Spleen (tissue), 11 donors: ENCODE data around the gene VTI1B. TPM values are rescaled to one million over a fixed set of nuclear protein-coding genes. Genes with fewer than 3 reads are reported as not detected.
"Not testable (repeated sequence)": the region's sequence is repeated elsewhere in the genome, so short reads cannot be mapped to it uniquely, and the experiment has no call there.

ENCODE experiments used
- DNase-seq: peaks from one replicate; pipeline ENCODE4 v3.0.0-alpha.2; 2020
- H3K27ac ChIP-seq, 8 donors: fragments of 200-600 bp; sonication (generic) in 7 of 8; 1 replicate in 4 of 8; 2 replicates in 4 of 8; pipeline versions ENCODE4 v1.5.0 to v1.8.0; 2016 to 2021; ENCODE audit warnings: inconsistent platforms in 4 of 8, mild to moderate bottlenecking in 4 of 8, moderate library complexity in 1 of 8
- H3K27me3 ChIP-seq, 7 donors: fragments of 200-600 bp; sonication (generic) in 6 of 7; replicated peaks in 1 of 7; 1 replicate in 4 of 7; 2 replicates in 3 of 7; pipeline versions ENCODE4 v1.5.0 to v1.8.0; 2016 to 2021; ENCODE audit warnings: inconsistent platforms in 3 of 7, mild to moderate bottlenecking in 1 of 7
- H3K36me3 ChIP-seq, 6 donors: fragments of 200-600 bp; sonication (generic) in 5 of 6; 1 replicate in 4 of 6; 2 replicates in 2 of 6; pipeline versions ENCODE4 v1.5.0 to v1.8.0; 2016 to 2021; ENCODE audit warnings: inconsistent platforms in 2 of 6
- H3K4me1 ChIP-seq, 6 donors: fragments of 200-600 bp; sonication (generic) in 5 of 6; 1 replicate in 3 of 6; 2 replicates in 3 of 6; pipeline versions ENCODE4 v1.5.0 to v1.8.0; 2016 to 2021; ENCODE audit warnings: inconsistent platforms in 3 of 6
- H3K4me3 ChIP-seq, 8 donors: fragments of 200-600 bp; sonication (generic) in 7 of 8; 1 replicate in 4 of 8; 2 replicates in 4 of 8; pipeline versions ENCODE4 v1.5.0 to v1.8.0; 2016 to 2021; ENCODE audit warnings: inconsistent platforms in 4 of 8, mild to moderate bottlenecking in 4 of 8, moderate library complexity in 2 of 8
- H3K9me3 ChIP-seq, 8 donors: fragments of 200-600 bp; sonication (generic) in 7 of 8; 1 replicate in 4 of 8; 2 replicates in 4 of 8; pipeline versions ENCODE4 v1.5.0 to v1.8.0; 2016 to 2021; ENCODE audit warnings: inconsistent platforms in 4 of 8
- CTCF ChIP-seq, 11 experiments: fragments of 200-600 bp in 7 of 11; fragments of 450-650 bp in 4 of 11; sonication (generic) in 4 of 11; IDR thresholded peaks in 8 of 11; conservative IDR thresholded peaks in 3 of 11; 1 replicate in 7 of 11; 2 replicates in 4 of 11; pipeline versions ENCODE4 v1.4.0 to v1.8.0; 2016 to 2021; ENCODE audit warnings: antibody characterized with exemption in 11 of 11, inconsistent platforms in 4 of 11, mild to moderate bottlenecking in 1 of 11
- POLR2A ChIP-seq, 3 donors: fragments of 450-650 bp; IDR thresholded peaks; one replicate each; pipeline ENCODE4 v1.5.1; 2017; ENCODE audit warnings: antibody characterized with exemption in 3 of 3, mild to moderate bottlenecking in 1 of 3
- POLR2AphosphoS5 ChIP-seq, 3 donors: sonication (generic); formaldehyde crosslinking; IDR thresholded peaks; one replicate each; pipeline ENCODE4 v1.5.1; 2017; ENCODE audit warnings: antibody characterized with exemption in 3 of 3
- WGBS, 5 donors: extraction: QIAGEN DNeasy Blood & Tissue Kit in 3 of 5; methylation state at CpG; one replicate each; pipeline versions ENCODE4 v1.1.5 to v1.1.7; 2013 to 2018; 5-methylcytosine and 5-hydroxymethylcytosine counted together
- intact Hi-C: fragments of 100-400 bp; cut with DNase I; formaldehyde crosslinking; loops from one replicate; pipeline ENCODE4 v1.15.0; 2023; ENCODE audit warnings: low total_unique reads
- polyA plus RNA-seq, 3 donors: library from polyadenylated mRNA; stranded (reverse); fragments of 200-250 nt; gene quantifications; one replicate each; pipeline ENCODE4 v1.2.1, GENCODE V29; 2013
- small RNA-seq, 4 donors: library from RNA; depleted of rRNA; stranded (forward); fragments of <200 nt; gene quantifications; one replicate each; pipeline ENCODE3, GENCODE V24; 2016
- total RNA-seq, 7 donors: library from RNA; depleted of rRNA in 3 of 7; stranded (reverse); fragments of >200 nt in 3 of 7; fragmentation: NEBNext Ultra II Directional in 4 of 7; extraction: Animal tissue kit (Norgen Biotek cat#: 25700) in 4 of 7; gene quantifications; one replicate each; pipeline versions ENCODE4 v1.1.0 to v1.2.1, GENCODE V29; 2016 to 2021
- donor health status: healthy with polysubstance abuse.
- donor health status: DM: no; HTN: no; CAD: no; lungs with moderate emphysema.
- donor health status: DM: no; HTN: no; CAD: no.
- donor health status: Bipolar disorder and iron deficiency.
- donor health status: healthy.
- donor health status: DM: no; HTN: no; CAD: no.
- donor health status: DM: yes; HTN: yes; CAD: no.

VTI1B gene
- total and polyA plus RNA-seq, 10 donors, result 42.1 to 84.1 (median 63.5) TPM

- no peaks in the 10 kb centered on the region for H3K9me3 ChIP-seq
- H3K36me3 ChIP-seq, result no peaks in the 10 kb centered on the region
- H3K27me3 ChIP-seq, result no peaks in the 10 kb centered on the region
- DNase-seq, result no peak
- peaks cover 4 to 41% (median 28%) of the 10 kb centered on the region in 6 donors for H3K4me1 ChIP-seq
- 41 to 55% (median 48%) methylated on average over 5 of the region's 5 CpGs for WGBS, 5 donors
- no peak overlapping the region for H3K4me3 ChIP-seq
- intact Hi-C loops, result no loop called here
- TF ChIP-seq POLR2AphosphoS5 (IDR thresholded peaks at IDR 0.05), result no peak
- TF ChIP-seq CTCF (IDR thresholded peaks at IDR 0.05 in 8 of 11, conservative IDR thresholded peaks at IDR 0.05 in 3 of 11), result no peak
- no peak for TF ChIP-seq POLR2A (IDR thresholded peaks at IDR 0.05)
- peak overlapping the region in 5 of 8 donors; percentile 7 to 70 (median 52) for H3K27ac ChIP-seq
Measured at GRCh38 chr14:67602995-67603545, 71.4 kb downstream of the VTI1B start.

- intact Hi-C loops, result no loop called here
- 75 to 86% (median 78%) methylated on average over 7 of the region's 7 CpGs for WGBS, 5 donors
- H3K36me3 ChIP-seq, result no peaks in the 10 kb centered on the region
- H3K27ac ChIP-seq, result peak overlapping the region in 4 of 8 donors; percentile 48 to 70 (median 52)
- no peak overlapping the region for H3K4me3 ChIP-seq
- H3K27me3 ChIP-seq, result no peaks in the 10 kb centered on the region
- DNase-seq, result no peak
- H3K4me1 ChIP-seq, result peaks cover 4 to 49% (median 31%) of the 10 kb centered on the region in 6 donors
- TF ChIP-seq POLR2A (IDR thresholded peaks at IDR 0.05), result no peak
- TF ChIP-seq CTCF (IDR thresholded peaks at IDR 0.05 in 8 of 11, conservative IDR thresholded peaks at IDR 0.05 in 3 of 11), result no peak
- no peak for TF ChIP-seq POLR2AphosphoS5 (IDR thresholded peaks at IDR 0.05)
- H3K9me3 ChIP-seq, result no peaks in the 10 kb centered on the region
Measured at GRCh38 chr14:67602076-67602475, 72.4 kb downstream of the VTI1B start.

GRCh38 chr14:67600562-67600974 is 73.9 kb downstream of the VTI1B start:
- H3K4me1 ChIP-seq, result peaks cover 4 to 57% (median 31%) of the 10 kb centered on the region in 6 donors
- 86 to 90% (median 86%) methylated on average over 21 of the region's 21 CpGs for WGBS, 5 donors
- peak overlapping the region; percentile 66 to 93 (median 88) for H3K27ac ChIP-seq
- H3K27me3 ChIP-seq, H3K36me3 ChIP-seq, intact Hi-C loops, H3K9me3 ChIP-seq, DNase-seq: not testable (repeated sequence)
- peak overlapping the region; percentile 68 to 95 (median 84) for H3K4me3 ChIP-seq

- Histone ChIP-seq H3K27me3 (no peaks in the 10 kb centered on the region), H3K36me3 (peaks cover 0 to 10% (median 0%) of the 10 kb centered on the region in 6 donors), H3K27ac (peak within 1 kb of the TSS; percentile 66 to 93 (median 88)), H3K9me3 (no peaks in the 10 kb centered on the region), H3K4me3 (peak within 1 kb of the TSS; percentile 68 to 95 (median 84)), H3K4me1 (peaks cover 4 to 57% (median 31%) of the 10 kb centered on the region in 6 donors)
- DNase-seq, result peak; percentile 98
- WGBS, 5 donors, result 2 to 4% (median 3%) methylated on average over 57 to 77 of the region's 77 CpGs
- intact Hi-C loops, result no loop called here
- TF ChIP-seq CTCF (IDR thresholded peaks at IDR 0.05 in 8 of 11, conservative IDR thresholded peaks at IDR 0.05 in 3 of 11) (peak; percentile 27 to 77 (median 68)), POLR2A (IDR thresholded peaks at IDR 0.05) (peak; percentile 27 to 77 (median 55)), POLR2AphosphoS5 (IDR thresholded peaks at IDR 0.05) (peak; percentile 97 to 98 (median 98))
Measured at GRCh38 chr14:67599698-67600561, 74.5 kb downstream of the VTI1B start, which contains the start of gene PIGH. Gene PIGH, minus strand, starts transcription at chr14:67600268. Its CDS starts 65 bp downstream, at chr14:67600203.

Small RNA genes within 50 kb of the gene (small RNA-seq; reads per million reads assigned to genes)
- gene AL132640.3, result 0 reads per million in 4 donors
- gene RF00019, result 0 reads per million in 4 donors
- 0 reads per million in 4 donors for gene RN7SL369P
- 0 to 0.07 (median 0) reads per million in 4 donors for gene RNA5SP386

Other genes starting within 250 kb of the VTI1B start
- 10 to 100 TPM; 20.1 to 36.0 (median 29.0) TPM for gene TMEM229B, start 185.9 kb downstream of the VTI1B start, total RNA-seq
- 10 to 100 TPM in 1 of 3 donors, 1 to 10 TPM in 2; 3.0 to 10.0 (median 3.4) TPM for gene TMEM229B, start 185.9 kb downstream of the VTI1B start, polyA plus RNA-seq
- 1 to 10 TPM; 1.7 to 7.1 (median 5.0) TPM for gene PLEKHH1, start 141.3 kb downstream of the VTI1B start, total RNA-seq
- gene PLEKHH1, start 141.3 kb downstream of the VTI1B start, polyA plus RNA-seq, result 1 to 10 TPM in 2 of 3 donors, under 1 TPM in 1; 0.56 to 5.1 (median 1.1) TPM
- gene PIGH, start 74.4 kb downstream of the VTI1B start, total RNA-seq, result 10 to 100 TPM; 16.3 to 43.1 (median 23.4) TPM
- gene PIGH, start 74.4 kb downstream of the VTI1B start, polyA plus RNA-seq, result 10 to 100 TPM; 21.9 to 30.0 (median 24.8) TPM
- 1 to 10 TPM in 6 of 7 donors, under 1 TPM in 1; 0.80 to 4.7 (median 1.8) TPM for gene ARG2, start 54.7 kb downstream of the VTI1B start, total RNA-seq
- gene ARG2, start 54.7 kb downstream of the VTI1B start, polyA plus RNA-seq, result 1 to 10 TPM in 1 of 3 donors, under 1 TPM in 2; 0.64 to 1.0 (median 0.82) TPM
- 10 to 100 TPM; 29.6 to 49.9 (median 35.5) TPM for gene RDH11, start 21.1 kb upstream of the VTI1B start, total RNA-seq
- gene RDH11, start 21.1 kb upstream of the VTI1B start, polyA plus RNA-seq, result 10 to 100 TPM; 18.0 to 20.9 (median 18.7) TPM
- not detected for gene RDH12, start 27.3 kb upstream of the VTI1B start, total RNA-seq
- under 1 TPM in 2 of 3 donors, not detected in 1; 0.08 to 0.10 TPM for gene RDH12, start 27.3 kb upstream of the VTI1B start, polyA plus RNA-seq
- gene ZFYVE26, start 142.0 kb upstream of the VTI1B start, total RNA-seq, result 10 to 100 TPM; 33.0 to 43.5 (median 39.9) TPM
- gene ZFYVE26, start 142.0 kb upstream of the VTI1B start, polyA plus RNA-seq, result 1 to 10 TPM; 3.6 to 8.0 (median 4.5) TPM
- 10 to 100 TPM; 28.5 to 43.7 (median 34.1) TPM for gene RAD51B, start 145.1 kb upstream of the VTI1B start, total RNA-seq
- gene RAD51B, start 145.1 kb upstream of the VTI1B start, polyA plus RNA-seq, result 1 to 10 TPM; 4.2 to 5.0 (median 4.9) TPM